ENCODE measurements around the gene RPL21. TPM values are rescaled to one million over a fixed set of nuclear protein-coding genes. Genes with fewer than 3 reads are reported as not detected.

Gene RPL21
- total RNA-seq (2014; rRNA removed; shearing (Covaris generic)), result 1,266 and 1,706 TPM in 2 replicates
- 1,530 and 1,738 TPM in 2 replicates for total RNA-seq (2022)
- percentile 100 among the genes with signal in this experiment for Bru-seq, nascent RNA
- percentile 100 among the genes with signal in this experiment for BruChase-seq, experiment 1, labeled RNA remaining after a 6-hour chase
- BruChase-seq, experiment 2, labeled RNA remaining after a 2-hour chase, result percentile 99 among the genes with signal in this experiment
- long read RNA-seq, transcript RPL21-202 (6 exons, 815 nt), result major isoform, 54 of 105 reads
- long read RNA-seq, transcript RPL21-201 (6 exons, 616 nt), result minor isoform, 10 of 105 reads
- long read RNA-seq, partial matches to known transcripts, result 23 of 105 reads
- long read RNA-seq, other reads (novel, unspliced or antisense), result 8 of 105 reads

DNA sequence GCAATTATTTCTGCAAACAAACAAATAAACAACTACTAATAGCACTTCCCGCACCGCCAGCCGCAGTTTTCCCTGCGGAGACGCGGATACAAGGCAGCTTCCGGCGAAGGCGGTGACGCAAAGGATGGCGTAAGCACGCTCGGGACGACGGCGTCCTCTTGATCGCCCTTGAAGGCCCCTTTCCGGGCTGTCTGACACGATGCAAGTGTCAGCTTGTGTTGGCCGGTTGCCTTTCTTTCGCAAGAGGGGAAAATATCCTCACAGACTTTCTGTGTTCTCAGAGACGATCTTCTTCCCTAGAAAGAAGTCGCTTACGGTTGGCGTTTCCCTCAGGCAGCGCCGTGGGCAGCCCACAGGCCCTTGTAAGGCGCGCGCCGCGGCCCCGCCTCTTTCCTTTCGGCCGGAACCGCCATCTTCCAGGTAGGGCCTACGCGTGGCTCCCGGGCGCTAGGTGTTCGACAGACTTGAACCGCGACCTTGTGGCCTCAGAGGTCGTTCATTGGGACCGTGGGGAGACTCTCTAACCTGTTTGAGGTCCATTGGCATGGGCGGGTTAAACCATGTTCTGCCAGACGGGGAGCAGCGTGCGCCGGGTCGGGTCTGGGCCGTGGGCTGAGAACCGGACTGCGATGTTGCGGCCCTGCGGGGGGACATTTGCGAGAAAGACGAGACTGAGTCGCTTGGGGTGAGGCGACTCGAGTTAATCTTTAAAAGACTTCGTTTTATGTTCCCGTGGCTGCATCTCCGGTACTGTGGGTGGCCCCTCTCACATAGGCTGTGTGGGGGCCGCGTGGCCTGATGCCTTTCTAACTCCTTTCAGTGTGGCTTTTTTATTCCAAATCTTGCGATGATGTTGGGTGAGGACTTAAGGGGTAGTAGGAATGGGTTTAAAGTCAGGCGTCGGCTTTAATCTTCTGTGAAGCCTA lies at the start of gene RPL21:
Gene RPL21 (plus strand): TSS at position 393 of the 926 bp plus-strand sequence. CDS start 2,219 bp downstream, outside the sequence.
- H3K79me2 ChIP-seq (ENCODE audit: insufficient read depth, low read depth, low read length), result peaks cover 63% of the 10 kb centered on the region
- H3K9me3 ChIP-seq (ENCODE audit: low read length), result no peaks in the 10 kb centered on the region
- peaks cover 18% of the 10 kb centered on the region; the same call in 1 of the 2 replicates for H4K20me1 ChIP-seq (ENCODE audit: insufficient read depth, low read length)
- peak; percentile 97 for DNase-seq (ENCODE audit: low spot score)
- peak within 1 kb of the TSS; percentile 47 for H2AFZ ChIP-seq (ENCODE audit: low read length)
- no peaks in the 10 kb centered on the region for H3K9me2 ChIP-seq (ENCODE audit: insufficient read depth, low read length)
- H3K4me3 ChIP-seq (ENCODE audit: low read depth, low read length, poor library complexity, severe bottlenecking), result peak within 1 kb of the TSS; percentile 99
- peak within 1 kb of the TSS; percentile 84 for H3K27ac ChIP-seq (ENCODE audit: low read depth, low read length, poor library complexity, severe bottlenecking)
- TF ChIP-seq EZH2phosphoT487 (IDR thresholded peaks at IDR 0.05; ENCODE audit: borderline replicate concordance, low read depth, low read length), result no peak
- TF ChIP-seq, protein P1, sequence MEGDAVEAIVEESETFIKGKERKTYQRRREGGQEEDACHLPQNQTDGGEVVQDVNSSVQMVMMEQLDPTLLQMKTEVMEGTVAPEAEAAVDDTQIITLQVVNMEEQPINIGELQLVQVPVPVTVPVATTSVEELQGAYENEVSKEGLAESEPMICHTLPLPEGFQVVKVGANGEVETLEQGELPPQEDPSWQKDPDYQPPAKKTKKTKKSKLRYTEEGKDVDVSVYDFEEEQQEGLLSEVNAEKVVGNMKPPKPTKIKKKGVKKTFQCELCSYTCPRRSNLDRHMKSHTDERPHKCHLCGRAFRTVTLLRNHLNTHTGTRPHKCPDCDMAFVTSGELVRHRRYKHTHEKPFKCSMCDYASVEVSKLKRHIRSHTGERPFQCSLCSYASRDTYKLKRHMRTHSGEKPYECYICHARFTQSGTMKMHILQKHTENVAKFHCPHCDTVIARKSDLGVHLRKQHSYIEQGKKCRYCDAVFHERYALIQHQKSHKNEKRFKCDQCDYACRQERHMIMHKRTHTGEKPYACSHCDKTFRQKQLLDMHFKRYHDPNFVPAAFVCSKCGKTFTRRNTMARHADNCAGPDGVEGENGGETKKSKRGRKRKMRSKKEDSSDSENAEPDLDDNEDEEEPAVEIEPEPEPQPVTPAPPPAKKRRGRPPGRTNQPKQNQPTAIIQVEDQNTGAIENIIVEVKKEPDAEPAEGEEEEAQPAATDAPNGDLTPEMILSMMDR (conservative IDR thresholded peaks at IDR 0.05; ENCODE audit: low read length), result no peak
- peaks cover 50% of the 10 kb centered on the region for H3K36me3 ChIP-seq (ENCODE audit: insufficient read depth, low read length)
- peak within 1 kb of the TSS; percentile 89 for H3K4me2 ChIP-seq (ENCODE audit: low read length)
- TSS peak; percentile 65 for BruUV-seq (replicated peaks)
- H3K4me1 ChIP-seq (ENCODE audit: insufficient read depth, low read length, poor library complexity, severe bottlenecking), result peaks cover 42% of the 10 kb centered on the region
- intact Hi-C loops (cut with micrococcal nuclease; ENCODE audit: unreplicated experiment), result loop anchor here (1.0 to 5.0 kb wide), 3 partner anchors 19 to 80 kb away; partner anchors contain the start of genes RASL11A and USP12
- POLR2A ChIA-PET, result interaction anchor here (0.6 to 0.7 kb wide), 3 partner anchors 25 to 255 kb away, joined by 3 read pairs; no protein-coding TSS in a partner anchor
- CTCF ChIA-PET (ENCODE audit: unreplicated experiment), result no interaction called here

DNA sequence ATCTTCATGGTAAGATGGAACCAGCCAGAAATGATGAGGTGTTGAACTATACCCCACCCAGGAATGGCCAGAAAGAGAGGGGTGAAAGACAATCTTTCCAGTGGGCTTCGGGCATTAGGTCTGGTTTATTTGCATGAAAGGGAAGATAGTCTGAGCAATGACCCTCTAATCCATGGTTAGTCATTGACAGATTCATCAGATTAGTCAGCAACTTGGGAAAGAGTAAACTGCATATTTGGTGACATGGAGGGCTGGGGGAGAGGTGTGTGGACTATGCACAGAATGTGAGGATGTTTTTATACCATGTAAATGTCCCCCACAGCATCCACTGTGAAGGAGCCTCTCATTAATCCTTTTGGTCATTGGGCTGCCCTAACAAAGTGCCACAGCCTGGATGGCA lies 49.7 kb upstream of the RPL21 start:
- Histone ChIP-seq H3K4me2 (ENCODE audit: low read length) (no peak overlapping the region), H3K36me3 (ENCODE audit: insufficient read depth, low read length) (no peaks in the 10 kb centered on the region), H3K9me3 (ENCODE audit: low read length) (no peaks in the 10 kb centered on the region), H3K27ac (ENCODE audit: low read depth, low read length, poor library complexity, severe bottlenecking) (no peak overlapping the region), H3K4me3 (ENCODE audit: low read depth, low read length, poor library complexity, severe bottlenecking) (no peak overlapping the region), H4K20me1 (ENCODE audit: insufficient read depth, low read length) (no peaks in the 10 kb centered on the region), H3K4me1 (ENCODE audit: insufficient read depth, low read length, poor library complexity, severe bottlenecking) (no peaks in the 10 kb centered on the region), H3K79me2 (ENCODE audit: insufficient read depth, low read depth, low read length) (no peaks in the 10 kb centered on the region), H2AFZ (ENCODE audit: low read length) (no peak overlapping the region), H3K9me2 (ENCODE audit: insufficient read depth, low read length) (no peaks in the 10 kb centered on the region)
- intact Hi-C loops (cut with micrococcal nuclease; ENCODE audit: unreplicated experiment), result no loop called here
- BruUV-seq (replicated peaks), result no TSS peak
- TF ChIP-seq EZH2phosphoT487 (IDR thresholded peaks at IDR 0.05; ENCODE audit: borderline replicate concordance, low read depth, low read length), result no peak
- TF ChIP-seq, protein P1 (conservative IDR thresholded peaks at IDR 0.05; ENCODE audit: low read length), result no peak
- ChIA-PET POLR2A (no interaction called here), CTCF (ENCODE audit: unreplicated experiment) (no interaction called here)
- DNase-seq (ENCODE audit: low spot score), result no peak

All from OCI-LY7 (cell line).